ENCODE measurements around the gene NRXN3.

Gene NRXN3

DNA sequence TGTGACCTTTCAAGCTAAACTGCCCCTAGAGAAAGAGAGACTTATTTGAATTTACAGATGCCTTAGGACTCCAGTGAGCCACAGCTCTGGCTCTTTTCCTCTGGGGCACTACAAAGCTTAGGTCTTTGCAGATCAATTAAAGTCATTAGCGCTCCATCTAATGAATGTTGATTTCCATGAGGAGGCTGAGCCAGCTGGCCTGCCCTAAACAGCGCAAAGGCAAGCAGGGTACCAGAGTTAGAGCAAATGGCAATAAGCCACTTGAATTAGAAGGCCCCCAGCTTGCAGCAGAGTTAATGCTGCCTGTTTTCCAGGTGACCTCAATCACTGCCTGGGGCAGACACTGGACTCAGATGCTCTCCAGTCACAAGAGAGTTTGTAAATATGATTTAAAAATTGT, 1345.8 kb downstream of the NRXN3 start:
- DNase-seq, result no peak

DNA sequence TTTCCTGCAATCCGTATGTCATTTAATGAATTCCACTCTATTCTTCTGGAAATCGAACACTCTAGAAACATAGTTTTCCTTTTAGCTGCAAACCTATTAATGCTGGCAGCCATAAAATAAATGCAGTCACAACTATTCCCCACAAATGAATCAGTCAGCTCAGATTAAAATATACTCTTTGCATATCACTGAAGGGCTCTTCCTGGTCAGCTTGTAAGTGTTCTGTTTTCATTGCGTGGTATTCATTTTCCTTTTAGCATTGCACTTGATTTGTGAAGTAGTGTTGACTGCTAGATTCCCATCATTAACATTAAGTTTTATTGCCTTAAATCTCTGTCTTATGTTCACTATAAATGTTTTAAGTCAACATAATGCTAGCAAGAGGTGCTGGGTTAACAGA, 1355.2 kb downstream of the NRXN3 start:
- DNase-seq, result no peak

DNA sequence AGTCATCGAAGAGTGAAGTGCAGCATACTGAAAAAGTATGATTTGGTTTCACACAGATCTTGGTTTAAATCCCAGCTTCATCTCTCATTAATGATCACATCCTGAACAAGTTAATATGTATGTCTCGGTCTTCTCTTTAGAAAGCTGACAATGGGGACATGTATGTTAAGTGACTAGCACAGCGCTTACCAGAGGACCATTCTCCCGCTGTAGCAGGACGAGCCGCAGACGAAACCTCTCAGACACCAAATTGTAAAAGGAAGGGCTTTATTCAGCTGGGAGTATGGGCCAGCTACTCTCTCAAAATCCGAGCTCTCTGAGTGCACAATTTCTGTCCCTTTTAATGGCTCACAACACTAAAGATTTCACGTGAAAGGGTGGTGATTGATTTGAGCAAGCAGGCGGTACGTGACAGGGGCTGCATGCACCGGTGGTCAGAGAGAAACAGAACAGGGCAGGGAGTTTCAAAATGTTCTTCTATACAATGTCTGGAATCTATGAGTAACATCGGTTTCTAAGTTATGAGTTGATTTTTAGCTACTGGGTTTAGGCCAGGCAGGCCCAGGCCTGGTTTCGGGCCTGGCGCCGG, 1358.7 kb downstream of the NRXN3 start:
- no peak for DNase-seq

DNA sequence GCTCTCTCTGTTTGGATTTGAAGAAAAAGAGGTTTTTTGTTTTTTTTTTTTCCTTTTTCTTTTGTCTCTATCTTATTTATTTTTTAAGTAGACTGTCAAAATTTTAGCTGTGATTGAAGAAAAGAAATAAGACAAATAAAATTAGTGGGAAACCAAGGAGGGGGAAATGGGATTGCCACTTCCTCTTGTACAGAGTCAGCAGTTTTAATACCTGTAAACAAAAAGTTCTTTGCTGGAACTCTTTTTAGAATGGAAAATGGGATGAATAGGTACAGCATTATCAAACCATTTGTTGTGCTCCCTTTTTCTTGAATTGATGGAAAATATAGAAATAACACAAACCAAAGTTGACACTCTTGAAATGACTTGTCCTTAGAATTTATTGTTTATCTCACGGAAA, 1360.4 kb downstream of the NRXN3 start:
- DNase-seq, result no peak

DNA sequence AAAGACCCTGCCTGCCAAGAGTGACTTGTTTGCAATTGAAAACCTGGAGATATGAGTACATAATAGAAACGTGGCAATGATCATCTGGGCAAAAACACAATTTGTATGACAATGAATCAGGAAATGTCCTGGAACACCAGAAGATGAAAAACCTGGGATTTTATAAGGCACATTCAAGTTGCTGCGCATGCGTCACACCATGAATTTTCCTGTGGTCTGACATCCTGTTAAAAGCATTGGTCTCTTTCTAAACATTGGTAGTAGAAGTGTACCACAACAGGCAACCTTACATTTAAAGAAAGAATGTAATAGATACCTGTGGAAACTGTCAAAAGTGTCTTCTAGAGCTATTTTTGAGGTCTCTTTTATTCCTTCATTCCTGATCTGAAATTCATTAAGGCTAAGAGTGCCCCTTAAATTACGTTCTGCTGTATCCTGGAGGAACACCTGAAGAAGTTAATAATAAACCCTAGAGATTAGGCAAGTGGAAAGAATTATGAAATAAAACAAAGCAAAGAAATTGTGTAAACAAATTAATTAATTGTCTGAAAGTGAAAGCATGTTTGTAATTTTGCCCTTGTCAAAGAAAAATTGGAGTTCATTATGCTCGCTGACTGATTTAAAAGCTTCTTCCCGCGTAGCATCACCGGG, 1364.7 kb downstream of the NRXN3 start:
- no peak for DNase-seq

DNA sequence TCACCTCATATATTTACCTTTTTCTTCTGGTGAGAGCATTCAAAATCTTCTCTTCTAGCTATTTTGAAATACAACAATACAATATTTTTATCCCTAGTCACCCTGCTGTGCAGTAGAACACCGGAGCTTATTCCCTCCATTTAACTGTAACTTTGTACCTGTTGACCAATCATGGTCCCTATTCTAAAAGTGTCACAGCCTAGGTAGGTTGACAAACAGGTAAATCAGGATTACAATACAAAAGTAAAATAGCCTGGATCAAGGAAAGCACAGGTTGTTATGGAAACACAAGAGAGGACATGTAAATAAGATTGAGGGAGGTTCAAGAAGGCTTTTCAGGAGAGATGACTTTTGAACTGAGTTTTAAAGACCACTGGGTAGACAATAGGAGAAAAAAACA, 1370.2 kb downstream of the NRXN3 start:
- no peak for DNase-seq

DNA sequence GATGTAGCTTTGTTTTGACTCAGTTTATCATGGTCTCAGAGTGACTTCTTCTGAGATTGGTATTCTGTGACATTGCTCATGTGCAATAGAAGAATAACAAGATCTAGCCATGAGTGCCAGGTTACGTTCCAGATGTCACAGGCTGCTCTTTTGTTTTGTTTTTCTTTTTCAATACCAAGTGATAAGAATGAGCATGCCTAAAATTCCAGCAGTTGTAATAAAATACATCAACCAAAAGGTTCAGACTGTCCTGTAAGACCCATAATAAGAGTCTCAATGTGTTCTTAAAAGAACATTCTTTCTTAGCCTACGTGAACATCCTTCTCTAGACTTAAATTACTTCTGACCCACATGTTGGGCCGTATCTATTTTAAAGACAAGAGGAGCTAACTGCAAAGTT, 1371.9 kb downstream of the NRXN3 start:
- DNase-seq, result no peak

DNA sequence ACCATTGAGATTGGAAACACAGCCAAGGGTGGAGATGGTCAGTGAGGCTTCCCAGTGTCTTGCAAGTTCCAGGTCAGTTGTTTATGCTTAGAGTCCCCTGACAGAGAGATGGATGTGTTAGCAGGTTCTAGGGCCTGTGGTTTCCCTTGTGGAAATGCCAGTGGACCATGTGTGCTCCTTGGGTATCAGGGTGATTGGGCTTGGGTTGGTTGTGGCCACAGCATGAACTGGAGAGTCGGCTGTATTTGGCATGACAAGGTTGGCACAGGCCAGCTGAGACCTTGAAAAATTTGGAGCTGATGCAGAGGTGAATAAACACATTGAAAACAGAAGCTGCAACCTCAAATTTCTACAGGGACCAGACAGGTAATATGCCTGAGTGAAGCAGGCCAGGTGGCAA, 1373.2 kb downstream of the NRXN3 start:
- DNase-seq, result no peak

DNA sequence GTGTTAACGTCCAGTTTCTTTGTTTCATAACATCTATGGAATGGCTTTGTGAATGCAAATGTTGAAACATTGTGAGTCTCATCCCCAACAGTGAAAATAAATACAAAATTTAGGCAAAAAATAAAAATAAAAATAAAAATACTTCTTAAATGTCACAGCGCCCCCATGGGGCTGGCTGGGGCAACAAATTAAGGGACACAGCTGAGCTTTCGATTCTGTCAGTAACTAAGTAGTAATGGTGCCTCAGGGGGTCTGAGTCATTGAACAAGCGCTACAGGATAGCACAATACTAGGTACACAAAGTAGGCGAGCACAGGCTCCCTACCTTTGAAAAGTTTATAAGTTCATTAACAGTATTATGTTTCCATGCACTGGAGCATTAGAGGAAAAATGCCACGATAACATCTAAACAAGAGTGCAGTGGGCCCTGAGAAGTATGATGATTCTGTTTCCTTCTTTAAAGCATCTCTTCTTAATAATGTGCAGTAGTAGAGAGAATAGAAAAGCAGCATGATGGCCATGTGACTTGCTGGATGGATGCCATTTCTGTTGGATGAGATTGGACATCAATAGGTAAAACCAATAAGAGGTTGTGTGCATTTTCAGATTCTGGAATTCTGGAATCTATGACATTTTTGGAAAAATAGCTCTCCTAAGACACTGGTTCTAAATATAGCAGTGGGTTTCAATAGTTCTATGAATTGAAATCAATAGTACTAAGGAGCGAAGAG, 1374.0 kb downstream of the NRXN3 start:
- no peak for DNase-seq

DNA sequence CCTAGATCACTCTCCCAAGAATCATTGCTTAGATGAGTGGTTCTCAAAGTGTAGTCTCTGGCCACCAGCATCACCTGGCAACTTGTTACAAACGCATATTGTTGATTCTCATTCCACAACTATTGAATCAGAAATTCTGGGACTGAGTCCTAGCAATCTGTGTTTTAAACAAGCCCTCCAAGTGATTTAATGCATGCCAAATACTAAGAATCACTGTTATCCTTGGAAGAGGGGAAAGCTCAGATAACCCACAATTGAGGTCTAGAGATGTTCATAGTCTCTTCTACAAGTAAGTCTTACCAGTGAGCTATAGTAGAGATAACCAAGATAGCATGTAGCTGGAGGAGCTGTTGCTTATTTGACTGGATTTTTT, 1374.5 kb downstream of the NRXN3 start:
- no peak for DNase-seq

DNA sequence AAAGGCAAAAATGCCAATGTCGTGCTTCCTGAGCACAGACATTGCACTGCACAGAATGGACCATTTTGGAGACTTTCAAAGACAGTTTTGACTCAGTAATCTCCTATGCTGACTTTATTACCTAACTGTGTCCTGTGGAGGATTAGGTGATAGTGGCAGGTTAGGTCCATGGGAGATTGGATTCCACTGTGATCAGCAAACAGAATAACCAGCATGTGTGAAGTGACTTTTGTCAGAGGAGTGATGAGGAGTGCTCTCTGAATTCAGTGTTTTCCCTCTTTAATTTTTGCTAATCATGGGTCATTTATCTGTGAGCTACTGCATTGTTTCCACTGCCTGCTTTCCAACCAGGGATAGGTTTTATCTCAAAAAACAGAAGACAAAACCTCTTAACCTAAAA, 1378.7 kb downstream of the NRXN3 start:
- DNase-seq, result no peak

DNA sequence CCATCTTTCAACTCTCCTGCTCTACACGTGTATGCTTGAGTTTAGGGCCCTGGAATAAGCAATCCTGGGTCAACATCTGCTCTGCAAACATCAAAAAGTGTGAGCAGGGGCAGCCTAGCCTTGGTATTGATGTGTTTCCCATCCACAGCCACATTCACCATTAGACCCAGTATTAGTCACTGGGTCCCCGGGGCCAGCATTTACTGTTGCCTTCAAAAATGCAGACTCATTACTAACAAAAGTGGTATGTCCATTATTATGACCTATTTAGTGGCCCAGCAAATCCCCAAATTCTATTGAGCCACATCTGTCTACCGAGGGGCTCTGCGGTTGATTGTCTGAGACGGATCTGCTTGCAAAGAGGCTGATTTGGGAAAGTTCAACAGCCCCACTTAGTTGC, 1379.3 kb downstream of the NRXN3 start:
- no peak for DNase-seq

DNA sequence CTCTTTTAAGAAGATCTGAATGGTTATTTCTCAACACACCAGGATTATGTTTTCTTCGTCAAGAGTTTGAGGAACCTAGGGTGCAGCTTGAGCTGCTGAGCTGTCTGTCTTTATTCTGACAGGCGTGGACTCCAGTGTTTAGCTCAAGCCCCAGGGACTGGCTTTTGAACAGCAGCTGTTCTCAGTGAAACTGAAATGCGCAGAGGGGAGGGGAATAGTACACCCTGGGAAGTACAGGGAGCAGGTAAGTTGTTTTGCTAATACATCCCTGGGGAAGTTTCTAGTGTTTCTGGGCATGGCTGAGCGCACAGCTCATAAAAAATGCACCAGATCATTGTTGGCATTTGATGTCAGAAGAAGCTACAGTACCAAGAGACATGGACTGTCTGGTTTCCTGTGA, 1381.3 kb downstream of the NRXN3 start:
- no peak for DNase-seq

DNA sequence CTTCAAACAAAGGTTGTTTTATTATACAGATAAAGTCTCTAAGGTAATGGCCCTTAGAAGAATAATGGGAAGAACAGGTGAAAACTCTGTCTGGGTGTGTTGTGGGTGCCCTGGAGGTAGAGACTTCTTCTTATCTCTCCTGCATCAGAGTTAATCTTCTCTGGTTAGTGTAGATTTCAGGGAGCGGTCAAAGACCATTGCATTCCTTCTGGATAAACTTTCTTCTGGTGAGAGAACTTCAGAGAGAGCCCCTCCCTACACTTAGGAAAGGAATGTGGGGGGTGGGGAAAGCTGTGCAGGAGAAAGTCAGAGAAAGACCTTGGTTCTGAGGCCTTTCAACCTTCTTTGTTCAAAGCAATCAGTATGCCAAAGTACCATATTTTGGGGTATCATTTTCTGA, 1382.6 kb downstream of the NRXN3 start:
- no peak for DNase-seq

DNA sequence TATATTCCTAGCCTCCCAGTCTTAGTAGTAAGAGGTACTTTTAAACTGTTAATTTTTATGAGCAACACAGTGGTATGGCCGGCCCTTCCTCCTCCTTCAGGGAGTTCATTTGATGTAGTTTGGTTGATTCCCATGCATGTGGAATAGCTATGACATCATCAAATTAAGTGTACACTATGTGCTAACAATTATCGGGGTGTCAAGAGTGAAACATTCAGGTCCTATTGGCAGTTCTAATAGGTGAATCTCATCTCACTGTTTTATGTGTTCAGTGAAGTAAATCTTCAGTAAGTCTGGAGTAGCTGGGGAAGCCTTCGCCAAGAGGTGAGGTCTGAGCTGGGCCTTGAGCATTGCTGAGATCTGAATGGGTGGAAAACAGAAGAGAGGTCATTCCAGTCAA, 1384.6 kb downstream of the NRXN3 start:
- no peak for DNase-seq

DNA sequence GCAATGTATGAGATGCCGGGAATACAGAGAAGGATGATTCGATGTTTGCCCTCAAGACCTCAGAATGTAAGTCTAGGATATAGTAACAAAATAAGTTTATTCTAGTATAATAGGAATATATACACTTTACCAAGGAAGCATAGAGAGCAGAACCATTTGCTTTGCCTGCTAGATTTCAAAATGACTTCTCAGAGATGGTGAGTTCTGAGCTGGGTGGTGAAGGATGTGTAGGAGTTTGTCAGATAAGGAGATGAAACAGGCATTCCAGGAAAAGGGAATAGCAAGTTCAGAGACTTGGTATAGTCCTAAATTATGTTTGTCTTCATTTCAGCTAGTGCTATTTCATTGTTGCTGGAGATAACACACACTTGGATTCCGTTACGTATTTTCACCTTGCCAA, 1385.3 kb downstream of the NRXN3 start:
- no peak for DNase-seq

DNA sequence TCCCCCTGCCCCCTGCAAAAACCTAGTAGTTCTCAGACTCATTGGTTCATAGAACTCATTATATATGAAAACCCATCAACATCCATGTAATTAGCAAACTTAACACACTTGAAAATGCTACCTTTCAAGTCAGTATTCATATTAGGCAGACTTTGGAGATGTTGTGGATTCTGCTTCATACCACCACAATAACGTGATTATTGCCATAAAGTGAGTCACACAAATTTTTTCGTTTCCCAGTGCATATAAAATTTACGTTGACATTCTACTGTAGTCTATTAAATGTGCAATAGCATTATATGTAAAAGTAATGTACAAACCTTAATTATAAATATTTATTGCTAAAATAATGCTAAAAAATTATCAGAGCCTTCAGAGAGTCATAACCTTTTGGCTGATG, 1387.1 kb downstream of the NRXN3 start:
- no peak for DNase-seq

DNA sequence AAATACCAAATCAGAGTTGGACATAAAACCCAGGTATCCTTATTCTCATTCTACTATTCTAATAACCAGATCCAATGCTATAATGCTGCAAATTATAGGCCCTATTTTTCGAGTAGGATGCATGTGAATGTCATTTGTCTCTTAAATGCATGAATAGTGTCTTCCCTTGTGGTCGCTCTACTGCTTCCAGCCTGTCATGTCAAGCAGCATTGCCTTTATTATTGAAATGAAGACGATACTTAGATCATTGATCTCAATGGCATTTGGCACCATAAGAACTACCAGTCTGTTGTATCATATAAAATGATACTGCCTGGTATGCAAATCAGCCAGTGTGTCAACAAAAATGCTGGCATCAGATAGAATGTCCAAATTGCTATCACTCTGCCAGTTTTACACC, 1392.0 kb downstream of the NRXN3 start:
- no peak for DNase-seq

DNA sequence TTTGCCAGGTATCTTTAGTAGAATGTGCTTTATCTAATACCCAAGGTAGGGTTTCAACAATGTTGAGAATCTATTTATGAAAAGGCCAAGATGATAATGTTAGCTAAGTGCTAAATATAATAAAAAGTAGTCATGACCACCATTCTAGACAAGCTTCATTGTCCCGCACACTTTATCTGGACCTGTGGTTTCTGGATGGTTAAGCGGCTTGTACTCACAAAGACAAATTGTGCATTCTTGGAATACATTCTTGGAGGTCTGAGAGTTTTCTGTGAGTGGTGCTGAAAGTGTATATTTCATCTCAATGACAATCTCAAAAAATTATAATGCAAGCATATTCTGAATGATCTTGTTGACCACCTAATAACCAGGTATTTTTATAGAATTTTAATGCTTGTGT, 1394.2 kb downstream of the NRXN3 start:
- no peak for DNase-seq

DNA sequence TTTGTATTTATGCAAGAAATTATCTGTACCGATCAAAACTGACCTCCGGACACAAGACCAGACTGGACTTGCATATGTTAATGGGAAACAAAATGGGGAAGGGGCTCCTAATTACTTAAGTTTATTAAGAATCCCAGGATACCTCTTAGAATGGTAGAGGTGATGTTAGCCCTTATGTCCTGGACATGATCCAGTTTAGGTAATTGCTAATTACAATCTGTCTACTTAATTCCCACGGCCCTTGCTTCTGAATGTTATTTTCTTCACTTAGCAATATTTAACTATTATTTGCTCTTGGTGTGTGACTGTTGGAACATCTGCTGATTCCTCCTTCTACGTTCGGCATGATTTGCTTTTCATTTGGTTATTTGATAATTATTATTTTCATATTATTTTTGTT, 1397.1 kb downstream of the NRXN3 start:
- no peak for DNase-seq

DNA sequence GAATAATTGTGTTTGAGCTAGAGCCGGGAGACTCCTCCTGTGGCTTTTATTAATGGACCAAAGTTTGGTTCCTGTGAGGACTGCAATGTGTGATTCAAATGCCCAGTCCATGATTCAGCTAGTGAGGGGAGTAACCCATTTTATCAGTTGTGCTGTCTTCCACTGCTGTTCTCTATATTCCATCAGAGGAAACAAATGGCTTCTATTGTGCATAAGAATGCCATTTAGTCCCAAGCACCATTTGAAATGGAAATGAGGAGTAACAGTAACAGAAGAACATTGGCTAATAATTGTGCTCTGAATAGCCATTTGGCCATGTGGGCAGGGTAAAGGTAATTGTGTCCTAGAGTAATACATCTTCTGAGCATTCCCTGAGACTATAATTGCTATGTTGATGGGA, 1398.4 kb downstream of the NRXN3 start:
- no peak for DNase-seq

DNA sequence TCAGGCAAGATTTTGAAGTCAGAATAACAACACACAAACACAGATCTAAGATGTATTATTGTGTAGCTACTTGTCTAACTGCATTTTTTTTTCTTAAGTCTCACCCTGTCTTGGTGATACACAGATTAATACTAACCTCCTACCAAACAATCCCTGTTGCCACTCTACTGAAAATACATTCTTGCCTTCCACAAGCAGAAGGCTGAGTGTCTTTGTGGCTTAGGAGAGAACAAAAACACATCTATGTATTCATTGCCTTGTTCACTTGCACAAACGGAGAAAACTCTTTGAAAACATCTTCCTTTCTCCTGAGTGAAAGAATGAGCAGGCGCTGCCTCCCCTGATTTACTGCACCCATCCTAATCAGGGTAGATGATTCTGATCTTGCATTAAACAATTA, 1398.9 kb downstream of the NRXN3 start:
- no peak for DNase-seq

DNA sequence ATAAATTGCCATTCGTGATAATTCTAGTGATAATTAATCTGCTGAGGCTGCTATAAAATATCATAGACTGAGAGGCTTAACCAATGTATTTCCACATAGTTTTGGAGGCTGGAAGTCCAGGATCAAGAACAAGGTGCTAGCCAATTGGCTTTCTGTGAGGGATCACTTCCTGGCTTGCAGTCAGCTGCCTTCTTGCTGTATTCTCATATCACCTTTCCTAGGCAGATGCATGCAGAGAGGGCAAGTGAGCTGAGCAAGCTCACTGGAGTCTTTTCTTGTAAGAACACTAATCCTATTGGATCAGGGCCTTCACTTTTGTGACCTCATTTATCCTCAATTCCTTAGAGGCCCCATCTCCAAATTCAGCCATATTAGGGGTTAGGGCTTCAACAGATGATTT, 1400.5 kb downstream of the NRXN3 start:
- DNase-seq, result no peak

DNA sequence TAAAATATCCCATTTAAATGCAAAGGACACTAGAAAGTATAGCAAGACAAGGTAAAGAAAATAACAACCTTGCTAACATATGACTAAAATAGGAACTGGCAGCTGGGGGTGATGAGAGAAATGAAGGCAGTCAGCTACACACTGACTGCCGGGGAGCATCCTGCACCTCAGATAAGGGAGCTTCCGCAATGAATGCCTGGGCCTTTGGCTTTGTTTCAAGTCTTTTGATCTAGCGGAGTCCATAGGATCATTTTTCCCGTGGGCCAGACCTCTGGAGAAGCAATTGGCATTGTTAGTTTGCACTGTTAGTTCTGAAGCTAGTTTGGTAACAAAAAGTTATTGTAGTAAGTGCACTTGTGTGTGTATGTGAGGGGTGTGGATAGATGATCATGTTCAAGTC, 1401.2 kb downstream of the NRXN3 start:
- DNase-seq, result no peak

DNA sequence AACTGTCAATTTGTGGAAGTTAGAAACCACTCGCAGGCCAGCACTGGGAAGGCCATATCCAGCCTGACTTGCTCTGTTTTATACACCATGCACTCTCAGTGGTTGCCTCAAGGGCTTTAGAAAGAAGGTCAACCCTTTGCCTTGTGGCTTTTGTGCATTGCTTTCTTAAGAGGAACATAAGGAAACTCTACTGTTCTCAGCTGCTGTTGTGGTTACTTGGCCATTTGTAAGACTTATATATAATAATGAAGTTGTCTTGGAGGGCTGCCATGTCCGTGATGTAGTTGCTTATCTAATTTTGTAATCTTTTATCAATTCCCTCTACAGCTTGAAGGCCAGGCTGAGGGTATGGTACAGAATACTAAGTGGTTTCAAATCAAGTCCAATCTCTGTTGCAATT, 1403.3 kb downstream of the NRXN3 start:
- DNase-seq, result no peak

Data from activated T-cell treated with anti-CD3 and anti-CD28 coated beads, Interleukin-2, amount 50 U/mL, for 48 hours (primary cell).